PC-9 (cell line): ENCODE results near the gene VASP. TPM values are rescaled to one million over a fixed set of nuclear protein-coding genes. Genes with fewer than 3 reads are reported as not detected.

Experiments used
- BruUV-seq: library from RNA; stranded (reverse); fragments of 400-500 nt; replicated peaks from 2 replicates; lab custom pipeline; 2021; lab: Mats Ljungman, UMichigan
- CTCF ChIA-PET: fragments of 300-600 bp; sonication (Branson Sonifier 250); formaldehyde crosslinking; loops from one replicate; lab custom pipeline; 2022; ENCODE audit warnings: antibody characterized with exemption; lab: Charles Lee
- POLR2A ChIA-PET: fragments of 300-600 bp; sonication (Branson Sonifier 250); formaldehyde crosslinking; loops from one replicate; lab custom pipeline; 2022; ENCODE audit warnings: antibody characterized with exemption; ENCODE audit not compliant: unreplicated experiment; lab: Charles Lee
- DNase-seq, 2 experiments: peaks; one replicate each; pipeline versions ENCODE4 v3.0.0 to v3.0.0-alpha.2; 2015 to 2022; ENCODE audit warnings: mixed read lengths in 1 of 2
- H2AFZ ChIP-seq: fragments of 200-600 bp; sonication (generic); 2 replicates; pipeline ENCODE4 v1.8.1; 2017; ENCODE audit warnings: antibody characterized with exemption
- H3F3A ChIP-seq: fragments of 200-600 bp; sonication (generic); 2 replicates; pipeline ENCODE4 v1.8.1; 2017; ENCODE audit warnings: antibody characterized with exemption, mild to moderate bottlenecking, low read depth; ENCODE audit not compliant: insufficient read depth
- H3K27ac ChIP-seq: fragments of 200-600 bp; sonication (generic); 2 replicates; pipeline ENCODE4 v1.6.1; 2016; ENCODE audit warnings: mixed run types
- H3K27me3 ChIP-seq: fragments of 200-600 bp; sonication (generic); 2 replicates; pipeline ENCODE4 v1.6.1; 2016; ENCODE audit warnings: low read depth, mixed run types; ENCODE audit not compliant: insufficient read depth
- H3K36me3 ChIP-seq: fragments of 200-600 bp; sonication (generic); 2 replicates; pipeline ENCODE4 v1.6.1; 2016; ENCODE audit warnings: low read depth, mixed run types
- H3K4me1 ChIP-seq: fragments of 200-600 bp; sonication (generic); replicated peaks from 2 replicates; pipeline ENCODE4 v1.6.1; 2016; ENCODE audit warnings: mixed run types; ENCODE audit not compliant: insufficient read depth
- H3K4me2 ChIP-seq: fragments of 200-600 bp; sonication (generic); 2 replicates; pipeline ENCODE4 v1.6.1; 2017; ENCODE audit warnings: mixed run types
- H3K4me3 ChIP-seq: fragments of 200-600 bp; sonication (generic); 2 replicates; pipeline ENCODE4 v1.6.1; 2016; ENCODE audit warnings: mixed run types
- H3K79me2 ChIP-seq: fragments of 200-600 bp; sonication (generic); 2 replicates; pipeline ENCODE4 v1.6.1; 2017; ENCODE audit warnings: low read depth, mixed run types
- H3K9me2 ChIP-seq: fragments of 200-600 bp; sonication (generic); 2 replicates; pipeline ENCODE4 v1.8.1; 2017; ENCODE audit warnings: mild to moderate bottlenecking; ENCODE audit not compliant: insufficient read depth
- H3K9me3 ChIP-seq: fragments of 200-600 bp; sonication (generic); 2 replicates; pipeline ENCODE4 v1.8.1; 2016; ENCODE audit warnings: low read depth; ENCODE audit not compliant: insufficient read depth
- H4K20me1 ChIP-seq: fragments of 200-600 bp; sonication (generic); 2 replicates; pipeline ENCODE4 v1.8.1; 2017; ENCODE audit not compliant: insufficient read depth
- CTCF ChIP-seq: fragments of 200-600 bp; sonication (generic); conservative IDR thresholded peaks from 2 replicates; pipeline ENCODE4 v1.6.1; 2017; ENCODE audit warnings: mixed run types, antibody characterized with exemption, mild to moderate bottlenecking, moderate library complexity
- EZH2 ChIP-seq: fragments of 200-600 bp; sonication (generic); IDR thresholded peaks from 2 replicates; pipeline ENCODE4 v1.8.0; 2017; ENCODE audit warnings: antibody characterized with exemption, low read depth
- intact Hi-C: fragments of 100-400 bp; cut with micrococcal nuclease; formaldehyde crosslinking; loops from one replicate; pipeline ENCODE4 v1.10.0; 2022; ENCODE audit not compliant: unreplicated experiment
- total RNA-seq: library from RNA; stranded (reverse); gene quantifications from 2 replicates; pipeline ENCODE4 v1.2.3, GENCODE V29; 2021

VASP gene
- total RNA-seq, 1 experiment from 2014 or later, result 123 TPM

GRCh38 chr19:45485305-45486077, 21.8 kb upstream of the VASP start:
- ChIA-PET POLR2A (interaction anchor here (0.6 to 0.9 kb wide), 3 partner anchors 46 to 678 kb away, joined by 3 to 7 read pairs (median 3); no protein-coding TSS in a partner anchor), CTCF (interaction anchor here (0.5 to 1.7 kb wide), 11 partner anchors 10 to 465 kb away, joined by 3 to 12 read pairs (median 4); no protein-coding TSS in a partner anchor)
- Histone ChIP-seq H3K27ac (no peak overlapping the region), H3K9me2 (no peaks in the 10 kb centered on the region), H3K36me3 (no peaks in the 10 kb centered on the region), H3K27me3 (no peaks in the 10 kb centered on the region), H2AFZ (peak overlapping the region; percentile 86), H3K4me2 (peak overlapping the region; percentile 88), H3K4me3 (peak overlapping the region; percentile 62), H3K4me1 (no peaks in the 10 kb centered on the region), H3F3A (peaks cover 14% of the 10 kb centered on the region; the same call in 1 of the 2 replicates), H3K9me3 (no peaks in the 10 kb centered on the region), H4K20me1 (no peaks in the 10 kb centered on the region), H3K79me2 (no peaks in the 10 kb centered on the region)
- DNase-seq, result peak; percentile 91 to 97
- BruUV-seq, result TSS peak; percentile 31
- intact Hi-C loops, result loop anchor here (2.0 kb wide), 1 partner anchor 157 kb away; no protein-coding TSS in a partner anchor
- TF ChIP-seq EZH2, result no peak
- peak; percentile 87 for TF ChIP-seq CTCF

- no TSS peak for BruUV-seq
- H4K20me1 ChIP-seq, result no peaks in the 10 kb centered on the region
- intact Hi-C loops, result no loop called here
Measured at GRCh38 chr19:45488708-45489107, 18.6 kb upstream of the VASP start.

More at GRCh38 chr19:45488708-45489107, 18.6 kb upstream of the VASP start:
- no peak for TF ChIP-seq EZH2
- TF ChIP-seq CTCF, result no peak
- no peak for DNase-seq
- ChIA-PET CTCF (interaction anchor here (0.6 kb wide), 1 partner anchor 49 kb away, joined by 3 read pairs; no protein-coding TSS in a partner anchor), POLR2A (no interaction called here)
- Histone ChIP-seq H3K27me3 (no peaks in the 10 kb centered on the region), H3K4me2 (no peak overlapping the region), H3K9me2 (no peaks in the 10 kb centered on the region), H3K79me2 (no peaks in the 10 kb centered on the region), H3K4me1 (no peaks in the 10 kb centered on the region), H3F3A (peaks cover 37% of the 10 kb centered on the region), H3K27ac (no peak overlapping the region), H3K36me3 (no peaks in the 10 kb centered on the region), H2AFZ (no peak overlapping the region), H3K9me3 (no peaks in the 10 kb centered on the region), H3K4me3 (no peak overlapping the region)
